GM12865 (cell line): Measurements from ENCODE around the gene RTP3.

ENCODE experiments used
- DNase-seq: peaks from one replicate; pipeline ENCODE4 v3.0.0; 2010; ENCODE audit warnings: low read depth
- H3K4me3 ChIP-seq: 2 replicates; pipeline ENCODE4 v1.5.1; 2011; ENCODE audit warnings: mild to moderate bottlenecking, low read depth, low read length, control low read depth
- CTCF ChIP-seq: IDR thresholded peaks from 2 replicates; pipeline ENCODE4 v1.5.1; 2011; ENCODE audit warnings: low read length, control low read depth, low read depth, inconsistent platforms; ENCODE audit not compliant: insufficient read depth; ENCODE audit errors: missing control alignments

The RTP3 gene

GRCh38 chr3:46455231-46456115 is 42.3 kb upstream of the RTP3 start:
- H3K4me3 ChIP-seq: no peak overlapping the region
- no peak for TF ChIP-seq CTCF
- DNase-seq: no peak

GRCh38 chr3:46456118-46456517 is 41.7 kb upstream of the RTP3 start:
- no peak for TF ChIP-seq CTCF
- no peak for DNase-seq
- H3K4me3 ChIP-seq: no peak overlapping the region

- DNase-seq: no peak
- TF ChIP-seq CTCF: no peak
- no peak overlapping the region for H3K4me3 ChIP-seq
These were observed 37.7 kb upstream of the RTP3 start for GRCh38 chr3:46460051-46460450.

- TF ChIP-seq CTCF: no peak
- H3K4me3 ChIP-seq: no peak overlapping the region
- DNase-seq: no peak
These were observed 35.7 kb upstream of the RTP3 start for GRCh38 chr3:46462111-46462510.

GRCh38 chr3:46462511-46462910 is 35.3 kb upstream of the RTP3 start:
- no peak for DNase-seq
- no peak for TF ChIP-seq CTCF
- no peak overlapping the region for H3K4me3 ChIP-seq

GRCh38 chr3:46463120-46463867 is 34.5 kb upstream of the RTP3 start:
- H3K4me3 ChIP-seq: no peak overlapping the region
- no peak for DNase-seq
- no peak for TF ChIP-seq CTCF
